GM21526 (cell line): ENCODE measurements around the gene EPHA7.

Experiments
- ATAC-seq: cut with Tn5 transposase; IDR thresholded peaks from one replicate; pipeline ENCODE4 v1.9.1; 2021; ENCODE audit warnings: moderate library complexity; ENCODE audit not compliant: unreplicated experiment, low FRiP score

Gene EPHA7

DNA sequence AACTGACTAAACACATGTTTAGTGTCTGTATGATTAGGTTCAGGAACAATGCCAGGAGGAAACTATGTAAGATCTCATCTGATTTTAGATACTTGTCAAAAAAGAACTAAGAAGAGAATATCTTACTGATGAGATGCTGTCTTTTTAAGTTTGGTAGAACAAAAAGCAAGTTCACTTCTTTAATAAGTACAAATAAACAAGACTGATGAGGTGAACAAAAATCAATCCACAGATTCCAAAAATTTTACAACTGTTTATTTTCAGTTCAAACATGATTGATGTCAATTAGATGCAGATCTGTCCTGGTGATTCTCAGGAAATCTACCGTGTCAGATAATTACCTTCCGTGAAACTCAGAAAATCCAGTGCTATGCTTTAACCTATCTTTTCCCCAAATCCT lies 24.9 kb downstream of the EPHA7 start:
- no peak for ATAC-seq

- ATAC-seq = no peak
These were observed 25.7 kb downstream of the EPHA7 start for GRCh38 chr6:93393554-93394074.

DNA sequence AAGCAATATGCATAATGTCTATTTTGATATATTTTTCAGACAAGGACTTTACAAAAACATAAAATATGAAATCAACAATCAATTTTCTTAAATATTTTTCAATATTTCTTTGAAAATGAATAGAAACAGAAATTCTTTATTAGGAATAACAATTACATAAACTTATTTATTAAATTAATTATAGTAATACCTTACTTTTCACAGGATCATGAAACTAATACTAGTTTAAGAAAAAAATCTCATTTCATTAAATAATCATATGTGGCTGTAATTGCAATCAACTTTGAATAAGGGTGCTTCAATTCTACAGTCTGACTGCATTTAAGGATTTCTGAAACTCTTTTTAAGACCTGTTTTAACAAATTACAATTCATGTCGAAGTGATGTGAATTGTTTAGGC lies 26.6 kb downstream of the EPHA7 start:
- ATAC-seq = no peak

GRCh38 chr6:93391965-93392364 lies 27.4 kb downstream of the EPHA7 start:
- no peak for ATAC-seq

DNA sequence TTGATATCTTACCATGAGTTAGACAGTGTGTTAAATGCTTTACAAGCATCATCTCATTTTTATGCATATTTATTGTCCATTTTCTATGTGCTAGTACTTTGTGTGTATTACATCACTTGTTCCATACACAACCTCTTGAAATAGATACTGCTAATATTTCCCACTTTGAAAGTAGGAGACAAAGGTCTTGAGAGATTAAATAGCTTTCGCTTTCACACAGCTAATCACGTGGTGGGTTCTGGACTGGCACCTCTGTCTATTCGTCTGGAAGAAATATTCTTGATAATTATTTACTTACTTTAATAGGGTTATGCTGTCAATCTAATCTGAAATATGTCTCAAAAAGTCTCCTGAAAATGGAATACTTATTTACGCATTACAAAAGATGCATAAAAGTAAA lies 30.2 kb downstream of the EPHA7 start:
- no peak for ATAC-seq

DNA sequence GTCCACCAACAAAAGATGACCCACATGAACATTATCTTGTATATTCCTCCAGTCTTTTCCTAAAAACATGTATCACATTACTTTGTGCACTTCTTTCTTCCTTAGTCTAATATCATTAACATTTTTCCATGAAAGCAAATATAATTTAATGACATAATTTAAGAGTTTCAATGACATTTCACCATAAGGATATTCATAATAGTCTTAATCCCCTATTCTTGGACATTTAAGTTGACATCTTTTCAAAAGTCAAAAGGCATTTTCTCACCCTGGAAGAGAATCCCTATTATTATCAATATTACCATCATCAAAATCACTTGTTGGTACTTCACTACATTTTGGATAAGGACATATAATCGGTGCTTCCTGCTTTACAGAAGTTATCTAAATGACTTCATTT lies 31.3 kb downstream of the EPHA7 start:
- no peak for ATAC-seq

- no peak for ATAC-seq
These were observed 43.3 kb downstream of the EPHA7 start for GRCh38 chr6:93376026-93376540.

DNA sequence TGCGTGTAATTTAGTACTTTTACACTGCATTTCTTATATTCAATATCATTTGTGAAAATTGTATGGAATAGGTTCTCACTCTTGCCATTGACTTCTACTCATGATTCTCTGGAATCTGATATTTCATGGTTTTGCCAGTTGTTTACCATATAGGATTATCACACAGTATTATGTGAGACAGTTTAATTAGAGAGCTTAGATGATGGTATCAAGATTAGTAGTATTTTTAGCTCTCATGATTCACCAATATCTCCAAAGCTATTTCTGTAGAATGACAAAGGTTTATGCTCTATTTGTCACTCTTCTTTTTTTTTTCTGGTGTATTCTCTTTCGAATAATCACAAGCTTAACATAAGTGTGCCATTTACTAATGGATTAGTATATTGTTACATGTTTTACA lies 45.9 kb downstream of the EPHA7 start:
- no peak for ATAC-seq

DNA sequence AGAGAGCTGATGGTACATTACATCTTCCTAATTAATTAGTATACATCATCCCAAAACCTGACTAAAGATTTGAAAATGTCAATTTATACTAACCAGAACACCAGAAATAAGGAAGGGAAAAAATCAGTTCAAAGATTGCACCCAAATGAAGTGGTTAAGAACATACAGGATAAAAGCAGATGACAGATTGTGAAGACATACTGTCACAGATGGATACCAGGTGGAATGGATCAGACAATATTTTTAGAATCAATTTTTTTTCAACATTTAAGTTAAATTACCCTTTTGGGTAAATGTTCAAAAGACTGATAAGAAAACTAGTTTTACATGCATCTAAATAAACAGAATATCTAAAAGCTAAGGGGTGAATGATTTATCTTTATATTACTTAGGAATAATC lies 47.6 kb downstream of the EPHA7 start:
- ATAC-seq = no peak

GRCh38 chr6:93369586-93370134 lies 49.7 kb downstream of the EPHA7 start:
- no peak for ATAC-seq

- no peak for ATAC-seq
These were observed 52.9 kb downstream of the EPHA7 start for GRCh38 chr6:93366506-93366905.

DNA sequence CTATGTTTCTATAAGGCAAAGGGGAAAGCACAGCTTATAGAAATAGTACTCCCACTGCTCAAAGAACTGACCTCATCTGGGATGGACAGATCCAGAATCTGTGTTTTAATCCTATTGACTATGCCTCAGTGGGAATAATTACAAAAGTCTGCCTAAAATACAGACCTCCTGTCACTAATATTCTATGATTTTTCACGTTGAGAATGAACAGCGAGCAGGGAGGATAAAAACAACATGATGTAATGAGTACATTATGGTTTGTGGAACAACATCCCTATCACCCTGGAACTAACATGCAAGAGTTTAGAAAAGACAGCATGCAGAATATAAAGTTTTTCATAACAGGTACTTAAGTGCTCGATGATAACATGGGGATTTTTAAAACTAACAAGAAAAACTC lies 53.9 kb downstream of the EPHA7 start:
- no peak for ATAC-seq

DNA sequence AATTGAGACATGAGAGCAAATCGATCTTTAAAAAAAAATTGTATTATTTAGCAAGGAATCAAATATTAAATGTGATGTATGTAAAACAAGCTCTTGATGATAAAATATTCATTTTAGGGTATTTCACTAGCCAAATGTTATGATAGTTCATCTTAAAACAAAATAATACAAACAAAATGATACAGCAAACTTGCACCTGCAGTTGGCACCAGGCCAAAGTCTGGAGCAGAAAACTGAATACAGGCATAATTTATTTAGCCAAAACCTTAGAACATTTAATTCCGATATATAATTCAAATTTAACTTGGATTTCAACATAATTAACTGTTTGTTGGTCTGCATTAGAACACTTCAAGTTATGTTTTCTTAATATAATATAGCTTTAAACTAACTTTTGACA lies 60.9 kb downstream of the EPHA7 start:
- no peak for ATAC-seq

DNA sequence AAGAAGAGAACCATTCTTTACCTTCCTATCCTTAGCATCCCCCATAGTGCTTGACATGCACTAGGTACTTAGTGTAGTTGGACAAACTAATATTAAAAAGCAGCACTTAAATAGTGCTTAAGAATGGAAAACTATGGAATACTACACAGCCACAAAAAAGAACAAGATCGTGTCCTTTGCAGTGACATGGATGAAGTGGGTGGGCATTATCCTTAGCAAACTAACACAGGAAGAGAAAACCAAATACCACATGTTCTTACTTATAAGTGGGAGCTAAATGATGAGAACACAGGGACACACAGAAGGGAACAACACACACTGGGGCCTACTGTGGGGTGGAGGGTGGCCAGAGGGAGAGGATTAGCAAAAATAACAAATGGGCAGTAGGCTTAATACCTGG lies 66.8 kb downstream of the EPHA7 start:
- no peak for ATAC-seq

- no peak for ATAC-seq
These were observed 68.1 kb downstream of the EPHA7 start for GRCh38 chr6:93351222-93351621.

DNA sequence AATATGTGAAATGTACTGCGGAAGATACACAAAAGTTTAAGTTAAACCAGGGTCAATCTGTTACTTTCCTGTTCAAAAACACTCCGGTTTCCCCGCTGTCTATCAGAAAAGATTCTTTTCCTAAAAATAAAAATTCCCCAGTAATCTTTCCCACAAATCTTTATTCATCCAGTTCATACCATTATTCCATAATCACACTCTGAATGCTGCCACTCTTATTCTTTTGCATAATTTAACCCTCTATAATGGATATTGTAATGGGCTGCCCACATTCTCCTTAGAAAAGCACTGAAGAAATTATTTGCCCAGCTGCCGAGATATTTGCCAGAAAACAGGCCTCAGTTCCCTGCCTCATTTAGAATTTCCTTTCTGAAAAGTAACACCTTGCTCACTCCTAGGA lies 68.6 kb downstream of the EPHA7 start:
- no peak for ATAC-seq

GRCh38 chr6:93344333-93344835 lies 75.0 kb downstream of the EPHA7 start:
- ATAC-seq = no peak

DNA sequence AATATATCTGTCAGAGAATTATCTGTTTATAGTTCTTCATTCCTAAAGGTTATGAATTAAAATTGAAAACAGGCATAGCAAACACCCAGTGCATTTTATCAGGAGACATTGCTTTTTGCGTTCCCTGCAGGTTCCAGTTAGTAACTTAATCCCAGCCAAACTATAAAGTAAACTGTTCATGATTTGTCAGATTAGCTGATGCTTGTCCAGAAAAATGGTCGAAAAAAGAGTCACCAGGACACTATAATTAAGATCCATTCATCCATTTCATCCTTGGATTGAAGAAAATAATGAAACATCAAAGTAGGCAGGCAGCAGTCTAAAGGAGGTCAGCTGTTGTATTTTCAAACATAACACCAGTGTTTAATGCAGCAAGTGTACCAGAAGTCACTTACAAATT lies 75.9 kb downstream of the EPHA7 start:
- ATAC-seq = no peak

DNA sequence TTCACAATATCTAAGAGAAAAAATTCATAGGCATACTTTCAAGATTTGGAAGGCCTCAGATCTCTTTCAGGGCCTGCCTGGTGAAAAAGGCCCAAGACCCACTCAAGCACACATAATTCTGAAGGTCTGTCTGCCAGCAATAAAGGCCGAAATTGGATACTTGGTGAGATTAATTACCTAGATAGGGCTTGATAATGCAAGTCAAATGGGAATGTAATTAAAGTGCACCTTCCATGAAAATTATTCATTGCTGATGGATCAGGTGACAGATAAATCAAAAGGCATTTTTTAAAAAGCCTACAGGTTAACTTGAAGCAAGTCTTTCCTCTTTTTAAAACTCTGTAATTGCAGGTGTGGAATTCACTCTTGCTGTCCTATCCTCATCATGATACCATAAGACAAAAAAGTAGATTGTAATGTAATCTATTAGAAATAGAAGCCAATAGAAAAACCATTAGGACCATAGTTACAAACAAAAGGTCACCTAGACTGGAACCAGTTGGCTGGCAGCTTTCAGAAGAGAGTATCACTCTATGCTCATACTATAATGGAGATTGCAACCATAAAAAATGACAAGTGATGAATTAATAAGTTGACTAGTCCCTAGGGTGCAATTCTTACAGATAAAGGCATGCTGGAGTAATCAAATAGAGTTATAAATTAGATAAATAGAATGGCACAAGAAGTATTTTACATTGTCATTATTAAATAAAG lies 77.3 kb downstream of the EPHA7 start:
- no peak for ATAC-seq

GRCh38 chr6:93337772-93338394 lies 81.5 kb downstream of the EPHA7 start:
- ATAC-seq = no peak

DNA sequence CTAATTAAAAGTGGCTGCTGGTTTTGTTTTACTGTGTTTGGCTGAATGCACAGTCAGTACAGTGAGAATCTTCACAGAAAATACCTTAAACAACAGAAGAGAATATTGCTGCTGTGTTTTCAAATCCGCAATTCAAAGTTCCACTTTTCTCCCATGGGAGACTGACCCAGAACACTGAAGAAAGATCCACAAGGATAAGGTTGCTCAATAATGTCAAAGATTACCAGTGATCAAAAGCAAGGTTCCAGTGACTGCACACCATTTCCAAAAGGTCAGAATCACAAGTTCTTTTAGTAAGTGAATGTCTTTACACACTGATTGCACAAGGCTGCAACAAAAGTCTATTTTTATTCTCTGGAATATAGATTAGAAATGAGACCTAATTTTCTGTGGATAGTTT lies 82.3 kb downstream of the EPHA7 start:
- ATAC-seq = no peak
